ENCODE data around the gene DOK3.

The DOK3 gene

DNA sequence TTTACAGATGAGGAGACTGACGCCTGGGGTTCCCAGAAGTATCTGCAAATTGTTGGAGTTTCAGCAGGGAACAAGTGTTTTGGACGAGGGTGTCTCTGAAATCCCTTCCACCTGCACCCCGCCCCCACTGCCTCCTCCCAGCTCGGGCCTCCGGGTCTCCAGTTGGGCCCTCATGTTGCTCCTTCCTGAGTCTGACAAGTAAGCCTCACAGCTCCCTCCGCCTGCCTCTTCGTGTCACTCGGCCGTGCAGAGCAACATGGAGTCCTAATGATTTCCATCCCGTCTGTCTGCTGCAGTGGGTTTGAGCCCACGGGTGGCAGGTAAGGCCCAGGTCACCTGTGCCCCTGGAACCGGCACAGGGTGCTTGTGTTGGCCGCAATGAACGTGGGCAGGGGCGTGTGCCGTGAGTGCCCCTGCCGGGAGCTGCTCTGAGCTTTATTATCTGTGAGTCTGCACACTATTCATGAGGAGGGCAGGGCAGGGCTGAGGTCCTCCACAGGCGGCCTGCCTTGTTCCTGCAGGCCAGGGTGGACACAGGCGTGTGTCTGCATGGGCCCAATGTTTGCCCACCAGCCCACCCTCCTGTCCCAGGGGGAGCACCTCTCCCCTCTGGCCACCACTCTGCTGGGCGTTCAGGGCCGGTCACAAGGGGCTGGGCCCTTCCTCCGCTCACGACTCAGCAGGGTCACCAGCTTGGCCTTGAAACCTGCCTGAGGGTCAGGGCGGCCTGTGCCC is 6.1 kb downstream of the DOK3 start:
- in situ Hi-C loops (cut with HindIII; ENCODE audit: low pct_ligation_motif_present, low pct_unique_long_range_greater_than_20kb, low sequenced_read_pairs) = no loop called here
- no peak for DNase-seq

DNA sequence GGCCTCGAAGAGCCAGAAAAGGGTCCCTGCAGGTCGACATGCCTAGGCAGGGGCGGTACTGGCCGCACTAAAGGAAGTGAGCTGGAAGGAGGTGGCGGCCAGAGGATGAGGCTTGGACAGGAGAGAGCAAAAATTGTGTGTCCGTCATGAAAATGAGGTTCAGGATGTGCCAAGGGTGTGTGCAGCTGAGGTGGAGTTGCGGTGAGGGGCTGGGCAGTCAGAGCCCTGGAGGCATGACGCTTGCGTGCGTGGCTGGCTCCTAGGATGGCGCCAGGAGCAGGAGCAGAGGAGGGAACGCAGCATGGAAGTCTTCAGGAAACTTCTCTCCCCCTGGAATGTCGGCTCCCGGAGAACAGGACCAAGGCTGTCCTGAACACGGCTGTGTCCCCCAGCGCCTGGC is 6.7 kb downstream of the DOK3 start:
- no peak for DNase-seq
- in situ Hi-C loops (cut with HindIII; ENCODE audit: low pct_ligation_motif_present, low pct_unique_long_range_greater_than_20kb, low sequenced_read_pairs) = no loop called here

- DNase-seq = no peak
- in situ Hi-C loops (cut with HindIII; ENCODE audit: low pct_ligation_motif_present, low pct_unique_long_range_greater_than_20kb, low sequenced_read_pairs) = no loop called here
Measured at GRCh38 chr5:177501874-177502678, 7.5 kb downstream of the DOK3 start.

GRCh38 chr5:177500685-177501522 is 8.7 kb downstream of the DOK3 start:
- in situ Hi-C loops (cut with HindIII; ENCODE audit: low pct_ligation_motif_present, low pct_unique_long_range_greater_than_20kb, low sequenced_read_pairs) = no loop called here
- DNase-seq = peak; percentile 74

GRCh38 chr5:177499842-177500241 is 9.8 kb downstream of the DOK3 start:
- DNase-seq = no peak
- in situ Hi-C loops (cut with HindIII; ENCODE audit: low pct_ligation_motif_present, low pct_unique_long_range_greater_than_20kb, low sequenced_read_pairs) = no loop called here

- in situ Hi-C loops (cut with HindIII; ENCODE audit: low pct_ligation_motif_present, low pct_unique_long_range_greater_than_20kb, low sequenced_read_pairs) = no loop called here
- DNase-seq = no peak
Measured at GRCh38 chr5:177498013-177498787, 11.4 kb downstream of the DOK3 start.

DNA sequence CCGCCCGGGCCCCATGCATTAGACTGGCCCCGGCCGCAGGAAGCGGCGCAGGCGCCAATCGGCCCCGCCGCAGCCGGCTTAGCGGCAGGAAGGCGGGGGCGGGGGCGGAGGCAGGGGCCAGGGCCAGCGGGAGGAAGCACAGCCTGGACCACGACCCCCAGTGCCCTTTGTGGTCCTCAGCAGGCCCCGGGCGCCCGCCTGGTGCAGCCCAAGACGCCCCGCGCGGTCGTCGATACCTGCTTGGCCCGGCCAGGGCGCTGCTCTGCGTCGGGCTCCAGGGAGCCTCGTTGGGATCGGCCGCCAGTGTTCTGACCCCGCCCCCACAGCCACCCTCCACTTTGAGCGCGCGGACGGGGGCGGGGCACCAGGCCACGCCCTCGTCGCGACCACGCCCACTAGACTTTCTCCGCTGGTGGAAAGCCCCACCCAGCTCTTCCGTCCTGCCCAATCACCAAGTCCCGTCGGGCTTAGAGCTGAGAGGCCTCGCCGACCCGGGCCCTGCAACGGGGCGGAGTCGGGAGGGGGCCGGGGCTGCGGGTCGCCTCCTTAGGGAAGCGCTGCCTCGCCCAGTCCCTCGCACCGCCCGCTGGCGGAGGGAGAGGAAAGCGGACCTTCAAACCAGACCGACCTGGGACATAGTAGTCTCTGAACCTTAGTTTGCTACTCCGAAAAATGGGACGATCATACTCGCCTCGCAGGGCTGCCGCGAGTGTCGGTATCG is 12.2 kb downstream of the DOK3 start, which contains the start of gene PDLIM7:
PDLIM7 (minus strand) TSS at position 313 of the 721 bp plus-strand sequence. CDS start 1,092 bp downstream, outside the sequence.
- in situ Hi-C loops (cut with HindIII; ENCODE audit: low pct_ligation_motif_present, low pct_unique_long_range_greater_than_20kb, low sequenced_read_pairs) = no loop called here
- DNase-seq = peak; percentile 93

DNA sequence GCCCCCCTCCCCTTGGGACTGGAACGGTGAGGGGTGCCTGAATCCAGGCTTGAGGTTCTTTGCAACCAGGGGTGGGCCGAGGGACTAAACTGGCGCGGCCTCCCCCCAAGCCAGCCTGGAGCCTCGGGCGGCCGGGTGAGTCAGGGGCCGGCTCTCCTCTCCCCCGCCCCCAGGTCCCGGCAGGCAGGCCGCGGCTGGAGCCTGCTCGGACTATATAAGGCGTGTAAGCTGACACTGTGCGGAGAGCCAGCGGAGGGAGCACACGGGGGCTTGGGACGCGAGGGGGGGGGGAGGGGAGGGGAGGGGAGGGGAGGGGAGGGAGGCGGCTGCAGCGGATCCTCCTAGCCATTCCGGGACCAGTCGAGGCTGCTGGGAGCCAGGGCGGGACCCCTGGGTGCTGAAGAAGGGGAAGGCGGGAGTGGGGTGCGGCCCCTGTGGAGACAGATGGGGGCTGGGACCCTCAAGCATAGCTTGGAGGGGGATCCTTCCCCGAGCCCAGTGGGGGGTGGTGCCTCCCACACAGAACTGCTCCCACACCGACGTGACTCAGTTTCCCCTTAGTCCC is 12.8 kb downstream of the DOK3 start:
- peak; percentile 85 for DNase-seq
- in situ Hi-C loops (cut with HindIII; ENCODE audit: low pct_ligation_motif_present, low pct_unique_long_range_greater_than_20kb, low sequenced_read_pairs) = no loop called here

DNA sequence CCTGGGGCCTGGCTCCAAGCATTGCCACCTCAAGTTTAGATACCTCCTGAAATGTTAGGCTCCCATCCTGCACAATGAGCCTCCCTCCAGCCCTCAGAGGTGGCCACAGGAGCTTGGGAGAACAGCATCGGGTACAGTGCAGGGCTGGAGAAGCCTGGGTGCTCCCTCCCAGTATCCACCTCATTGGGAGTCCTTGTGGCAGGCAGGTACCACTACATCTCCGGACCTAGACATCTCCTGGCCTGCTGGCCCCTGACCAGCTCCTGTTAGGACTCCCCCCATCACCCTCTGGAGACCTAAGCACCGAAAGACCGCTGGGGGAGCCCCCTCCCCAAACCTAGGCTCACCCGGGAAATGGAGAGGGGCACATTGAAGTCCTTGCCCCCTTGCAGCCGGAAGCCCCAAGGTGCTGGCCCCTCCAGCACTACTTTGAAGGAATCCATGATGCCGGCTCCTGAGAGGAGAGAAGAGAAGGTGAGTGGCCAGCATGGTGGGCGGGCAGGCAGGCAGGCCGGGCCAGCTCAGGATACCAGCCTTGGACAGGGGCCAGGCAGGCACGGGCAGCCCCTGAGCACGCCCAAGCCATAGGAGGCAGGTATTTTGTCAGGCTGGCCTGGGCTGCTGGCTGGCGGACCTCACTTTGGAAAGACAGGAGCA is 13.4 kb downstream of the DOK3 start:
- DNase-seq = peak; percentile 69
- in situ Hi-C loops (cut with HindIII; ENCODE audit: low pct_ligation_motif_present, low pct_unique_long_range_greater_than_20kb, low sequenced_read_pairs) = no loop called here

GRCh38 chr5:177495243-177496060 is 14.2 kb downstream of the DOK3 start:
- in situ Hi-C loops (cut with HindIII; ENCODE audit: low pct_ligation_motif_present, low pct_unique_long_range_greater_than_20kb, low sequenced_read_pairs) = no loop called here
- DNase-seq = peak; percentile 67

- DNase-seq = peak; percentile 75
- in situ Hi-C loops (cut with HindIII; ENCODE audit: low pct_ligation_motif_present, low pct_unique_long_range_greater_than_20kb, low sequenced_read_pairs) = no loop called here
Measured at GRCh38 chr5:177494346-177495195, 15.1 kb downstream of the DOK3 start.

DNA sequence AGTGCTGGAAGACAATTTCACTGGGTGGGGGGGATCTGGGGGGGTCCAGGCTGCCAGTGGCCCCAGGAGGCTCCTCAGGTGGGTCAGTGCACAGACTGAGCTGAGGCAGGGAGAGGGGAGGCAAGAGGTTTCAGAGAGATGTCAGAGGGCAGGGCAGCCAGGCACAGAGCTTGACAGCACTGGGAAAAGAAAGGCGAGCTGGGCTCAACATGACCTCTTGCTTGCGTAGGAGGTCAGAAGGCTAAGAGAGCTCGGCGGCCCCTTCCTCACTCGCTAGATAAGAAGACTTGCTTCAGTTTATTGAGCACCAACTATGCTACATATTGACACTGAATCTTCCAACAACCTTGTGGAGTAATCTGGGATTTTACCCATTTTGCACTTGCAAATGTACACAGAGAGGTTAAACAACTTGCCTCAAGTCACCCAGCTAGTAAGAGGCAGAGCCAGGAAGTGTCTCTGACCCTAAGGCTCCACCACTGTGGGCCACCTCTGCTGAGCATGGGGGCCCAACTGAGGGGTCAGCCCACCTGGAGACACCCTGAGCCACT is 15.8 kb downstream of the DOK3 start:
- in situ Hi-C loops (cut with HindIII; ENCODE audit: low pct_ligation_motif_present, low pct_unique_long_range_greater_than_20kb, low sequenced_read_pairs) = no loop called here
- no peak for DNase-seq

GRCh38 chr5:177492841-177493240 is 16.8 kb downstream of the DOK3 start:
- no peak for DNase-seq
- in situ Hi-C loops (cut with HindIII; ENCODE audit: low pct_ligation_motif_present, low pct_unique_long_range_greater_than_20kb, low sequenced_read_pairs) = no loop called here

DNA sequence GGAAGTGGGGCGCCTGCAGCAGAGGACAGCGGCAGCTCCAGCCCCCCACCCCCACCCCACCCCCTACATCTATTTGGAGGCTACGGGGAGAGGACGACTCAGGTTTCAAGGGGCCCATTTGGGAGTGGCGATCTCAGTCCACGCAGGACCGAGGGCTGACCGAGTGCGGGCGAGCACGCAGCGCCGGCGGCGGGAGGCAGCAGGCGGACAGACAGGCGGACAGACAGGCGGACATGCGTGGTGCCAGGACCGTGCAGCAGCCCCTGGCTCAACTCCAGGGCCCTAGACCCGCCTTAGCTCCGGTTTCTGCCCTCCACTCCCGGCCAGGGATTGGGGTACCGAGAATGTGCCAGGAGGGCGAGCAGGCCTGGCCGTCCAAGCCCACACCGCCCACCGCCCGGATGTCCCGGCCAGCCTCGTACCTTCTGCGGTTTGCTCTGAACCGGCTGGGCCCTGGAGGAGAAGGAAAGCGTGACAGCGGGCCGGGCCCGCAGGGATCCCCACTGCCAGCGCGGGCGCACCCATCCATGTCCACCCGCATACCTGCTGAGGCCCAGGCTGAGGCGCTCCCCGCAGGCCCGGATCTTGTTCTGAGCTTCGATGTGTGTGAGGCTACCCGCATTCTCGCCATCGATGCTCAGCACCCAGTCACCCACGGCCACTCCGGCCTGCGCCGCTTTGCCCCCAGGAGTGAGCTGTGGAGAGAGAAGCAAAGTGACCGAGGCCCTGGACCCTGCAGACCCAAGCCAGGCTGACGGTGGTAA is 17.5 kb downstream of the DOK3 start:
- no peak for DNase-seq
- in situ Hi-C loops (cut with HindIII; ENCODE audit: low pct_ligation_motif_present, low pct_unique_long_range_greater_than_20kb, low sequenced_read_pairs) = no loop called here
